NCI-H2227 (cell line): ENCODE results near the gene IL6ST.
A peak's percentile ranks its signal among the peaks of the same experiment; 100 is the strongest.
"Not testable (repeated sequence)": the region's sequence is repeated elsewhere in the genome, so short reads cannot be mapped to it uniquely, and the experiment has no call there.

ENCODE experiments used
- DNase-seq: peaks from one replicate; lab custom pipeline; 2025; ENCODE audit not compliant: unreplicated experiment; lab: John Stamatoyannopoulos, UW

Gene IL6ST

GRCh38 chr5:56004874-56005273, 10.1 kb upstream of the IL6ST start:
- no peak for DNase-seq

DNA sequence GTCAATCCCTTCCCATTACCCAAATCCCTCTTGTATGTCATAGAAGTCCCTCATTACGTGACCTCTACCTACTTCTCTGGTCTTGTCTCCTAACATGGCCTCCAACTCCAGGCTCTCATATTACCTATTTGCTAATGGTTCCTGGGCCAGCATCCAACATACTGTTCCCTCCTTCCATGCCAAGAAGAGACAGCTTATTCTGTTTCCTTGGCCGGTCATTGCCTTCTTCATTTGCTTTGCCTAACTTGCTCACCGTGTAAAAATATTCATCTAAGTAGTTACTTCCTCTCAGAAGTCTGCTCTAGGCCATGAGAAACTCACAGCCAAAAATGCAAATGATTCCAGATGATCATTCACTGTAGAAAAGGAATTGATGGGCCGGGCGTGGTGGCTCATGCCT, 8.9 kb upstream of the IL6ST start:
- no peak for DNase-seq

GRCh38 chr5:56003179-56003578, 8.4 kb upstream of the IL6ST start:
- DNase-seq = no peak

DNA sequence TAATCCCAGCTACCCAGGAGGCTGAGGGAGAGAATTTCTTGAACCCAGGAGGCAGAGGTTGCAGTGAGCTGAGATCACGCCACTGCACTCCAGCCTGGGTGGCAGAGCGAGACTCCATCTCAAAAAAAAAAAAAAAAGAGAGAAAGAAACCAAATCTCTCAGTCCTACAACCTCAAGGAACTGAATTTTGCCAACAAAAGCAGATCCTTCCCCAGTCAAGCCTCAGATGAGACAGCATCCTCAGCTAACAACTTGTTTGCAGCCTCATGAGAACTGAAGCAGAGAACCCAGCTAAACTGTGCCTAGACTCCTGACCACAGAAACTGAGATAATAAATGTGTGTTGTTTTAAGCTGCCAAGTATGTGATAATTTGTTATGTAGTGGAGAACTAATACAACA, 7.5 kb upstream of the IL6ST start:
- DNase-seq = no peak

DNA sequence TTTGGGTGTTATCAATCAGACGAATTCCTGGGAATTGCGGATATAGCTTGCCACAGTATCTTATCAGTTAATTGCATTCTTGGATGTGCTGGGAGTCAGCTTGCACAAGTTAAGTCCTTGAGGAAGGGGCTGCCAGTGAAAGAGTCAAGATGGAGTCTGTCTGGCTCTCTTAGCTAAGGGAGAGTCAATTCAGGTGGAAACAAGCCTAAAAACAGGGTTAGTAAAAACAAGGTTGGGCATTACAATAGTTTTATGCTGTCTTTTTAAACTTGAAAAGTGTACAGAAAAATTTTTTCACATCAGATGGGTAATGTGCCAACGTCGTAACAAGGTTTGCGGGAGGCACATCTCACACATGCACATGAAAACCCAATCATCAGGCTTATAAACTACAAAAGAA, 5.5 kb upstream of the IL6ST start:
- DNase-seq = not testable (repeated sequence)

GRCh38 chr5:55998966-55999365, 4.2 kb upstream of the IL6ST start:
- DNase-seq = no peak

DNA sequence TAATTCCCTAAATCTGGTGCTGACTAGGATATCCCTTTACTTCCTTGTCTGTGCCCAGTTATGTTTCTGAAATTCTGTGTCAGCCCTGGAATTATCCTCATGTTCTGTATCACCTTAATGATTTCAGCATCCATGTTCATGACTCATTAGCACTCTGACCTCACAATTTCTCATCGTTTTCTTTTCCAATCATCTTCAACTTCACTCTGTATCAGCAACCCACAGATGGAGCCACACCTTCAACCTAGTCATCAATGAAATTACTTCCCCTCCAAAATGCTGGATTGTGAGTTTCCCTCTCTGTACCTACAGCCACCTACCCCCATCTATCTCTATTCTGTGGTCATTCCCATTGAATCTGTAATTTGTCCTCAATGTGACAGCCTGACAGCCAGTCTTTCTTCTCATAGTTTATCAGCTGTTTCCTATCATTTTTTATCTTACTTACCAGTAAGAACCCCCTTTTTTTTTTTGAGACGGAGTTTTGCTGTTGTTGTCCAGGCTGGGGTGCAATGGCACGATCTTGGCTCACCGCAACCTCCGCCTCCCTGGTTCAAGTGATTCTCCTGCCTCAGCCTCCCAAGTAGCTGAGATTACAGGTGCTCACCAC, 3.1 kb upstream of the IL6ST start:
- no peak for DNase-seq

- peak; percentile 95 for DNase-seq
These were observed 493 bp upstream of the IL6ST start for GRCh38 chr5:55994998-55995914.

GRCh38 chr5:55993731-55994494, 850 bp downstream of the IL6ST start:
- DNase-seq = no peak

GRCh38 chr5:55993013-55993412, 1.8 kb downstream of the IL6ST start:
- DNase-seq = no peak

DNA sequence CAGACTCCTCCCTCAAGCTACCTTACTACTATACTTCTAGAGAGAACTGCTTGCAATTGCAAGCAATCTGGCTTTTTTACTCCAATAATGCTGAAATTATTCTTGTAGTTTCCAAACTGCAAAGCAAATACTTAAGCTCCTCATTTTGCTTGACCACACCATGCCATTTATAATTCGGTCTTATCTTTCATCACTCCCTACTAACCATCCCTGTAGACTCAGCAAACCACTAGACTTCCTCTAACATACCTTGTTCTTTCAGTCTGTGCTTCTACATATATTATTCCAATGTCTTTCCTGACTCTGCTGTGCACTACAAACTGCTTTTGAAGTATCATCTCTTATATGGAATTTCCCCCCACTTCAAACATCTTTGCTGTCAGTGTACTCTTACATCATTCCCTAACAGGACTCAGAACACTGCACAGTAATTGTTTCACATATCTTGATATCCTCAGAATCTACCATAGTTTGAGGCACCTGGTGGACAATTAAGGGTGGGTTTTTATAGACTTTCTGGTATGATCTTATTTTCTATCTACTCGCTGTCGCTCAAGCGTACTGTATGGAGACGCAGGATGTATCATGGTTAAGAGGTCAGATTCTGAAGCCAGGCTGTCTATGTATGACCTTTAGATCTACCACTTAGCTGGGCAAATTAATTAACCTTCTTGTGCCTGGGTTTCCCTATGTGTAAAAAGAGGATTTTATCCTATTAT, 2.8 kb downstream of the IL6ST start:
- DNase-seq = no peak

DNA sequence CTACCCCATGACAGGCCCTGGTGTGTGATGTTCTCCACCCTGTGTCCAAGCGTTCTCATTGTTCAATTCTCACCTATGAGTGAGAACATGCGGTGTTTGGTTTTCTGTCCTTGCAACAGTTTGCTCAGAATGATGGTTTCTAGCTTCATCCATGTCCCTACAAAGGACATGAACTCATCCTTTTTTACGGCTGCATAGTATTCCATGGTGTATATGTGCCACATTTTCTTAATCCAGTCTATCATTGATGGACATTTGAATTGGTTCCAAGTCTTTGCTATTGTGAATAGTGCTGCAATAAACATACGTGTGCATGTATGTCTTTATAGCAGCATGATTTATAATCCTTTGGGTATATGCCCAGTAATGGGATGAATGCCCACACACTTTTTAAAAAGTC, 3.9 kb downstream of the IL6ST start:
- DNase-seq = not testable (repeated sequence)

GRCh38 chr5:55989860-55990259, 4.9 kb downstream of the IL6ST start:
- no peak for DNase-seq

DNA sequence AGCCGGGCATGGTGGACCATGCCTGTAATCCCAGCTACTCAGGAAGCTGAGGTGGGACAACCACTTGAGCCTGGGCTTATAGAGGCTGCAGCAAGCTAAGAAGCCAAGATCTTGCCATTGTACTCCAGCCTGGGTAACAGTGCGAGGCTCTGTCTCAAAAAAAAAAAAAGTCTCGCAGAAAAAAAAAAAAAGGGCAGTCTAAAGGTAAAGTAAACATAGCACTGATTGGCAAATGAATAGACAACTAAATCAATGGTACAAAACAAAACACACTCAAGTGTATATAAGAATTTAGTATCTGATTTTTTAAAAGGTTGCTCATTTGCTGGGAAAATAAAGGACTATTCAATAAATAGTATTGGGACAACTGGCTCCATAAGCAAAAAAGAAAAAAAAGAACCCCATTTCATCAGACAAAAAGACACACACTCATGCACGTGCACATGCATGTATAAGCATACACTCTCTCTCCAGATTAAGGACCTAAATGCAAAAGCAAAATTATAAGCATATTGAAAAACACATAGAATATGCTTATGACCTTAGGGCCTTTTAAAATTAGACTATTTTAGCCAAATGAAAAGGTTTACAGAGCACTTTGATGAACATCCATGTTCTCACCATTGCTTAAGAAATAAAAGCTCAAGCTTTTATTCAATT, 5.7 kb downstream of the IL6ST start:
- no peak for DNase-seq

DNA sequence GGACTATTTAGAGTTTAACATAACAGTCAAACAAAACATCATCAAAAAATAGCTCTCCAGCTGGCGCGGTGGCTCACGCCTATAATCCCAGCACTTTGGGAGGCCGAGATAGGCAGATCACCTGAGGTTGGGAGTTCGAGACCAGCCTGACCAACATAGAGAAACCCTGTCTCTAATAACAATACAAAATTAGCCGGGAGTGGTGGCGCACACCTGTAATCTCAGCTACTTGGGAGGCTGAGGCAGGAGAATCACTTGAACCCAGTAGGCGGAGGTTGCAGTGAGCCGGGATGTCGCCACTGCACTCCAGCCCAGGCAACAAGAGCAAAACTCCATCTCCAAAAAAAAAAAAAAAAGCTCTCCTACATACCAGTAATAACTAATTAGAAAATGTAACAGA, 6.3 kb downstream of the IL6ST start:
- DNase-seq = not testable (repeated sequence)

GRCh38 chr5:55986931-55987330, 7.8 kb downstream of the IL6ST start:
- no peak for DNase-seq

GRCh38 chr5:55985181-55985580, 9.6 kb downstream of the IL6ST start:
- no peak for DNase-seq

DNA sequence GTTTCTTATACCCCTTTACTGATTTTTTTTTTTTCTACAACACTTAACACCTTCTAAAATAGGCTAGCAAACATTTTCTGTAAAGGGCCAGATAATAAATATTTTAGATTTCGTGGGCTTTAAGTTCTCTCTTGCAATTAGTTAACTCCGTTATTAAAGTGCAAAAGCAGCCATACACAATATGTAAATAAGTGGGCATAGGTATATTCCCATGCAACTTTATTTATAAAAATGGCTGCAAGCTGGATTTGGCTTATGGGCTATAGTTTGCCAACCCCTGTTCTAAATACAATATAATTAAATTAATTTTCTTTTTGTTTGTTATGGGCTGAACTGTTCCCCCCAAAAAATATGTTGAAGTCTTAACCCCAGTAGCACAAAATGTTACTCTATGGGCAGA, 10.8 kb downstream of the IL6ST start:
- DNase-seq = no peak

GRCh38 chr5:55982957-55983381, 11.8 kb downstream of the IL6ST start:
- no peak for DNase-seq

DNA sequence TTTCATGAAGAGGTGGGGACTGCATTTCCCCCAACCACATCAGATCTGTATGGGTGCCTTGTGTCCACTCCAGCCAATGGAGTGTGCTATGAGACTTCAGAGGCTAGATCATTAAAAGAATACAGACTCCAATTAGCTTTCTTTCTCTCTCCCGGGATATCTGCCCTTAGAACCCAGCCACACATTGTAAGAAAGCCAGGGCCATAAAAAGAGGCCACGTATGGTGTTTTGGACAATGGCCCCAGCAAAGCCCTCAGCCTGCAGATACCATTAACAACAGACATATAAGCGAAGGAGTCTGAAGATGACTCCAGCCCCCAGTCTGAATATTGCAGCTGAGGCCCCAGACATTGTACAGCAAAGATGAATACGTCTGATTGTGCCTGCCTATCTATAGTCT, 21.5 kb downstream of the IL6ST start:
- no peak for DNase-seq

DNA sequence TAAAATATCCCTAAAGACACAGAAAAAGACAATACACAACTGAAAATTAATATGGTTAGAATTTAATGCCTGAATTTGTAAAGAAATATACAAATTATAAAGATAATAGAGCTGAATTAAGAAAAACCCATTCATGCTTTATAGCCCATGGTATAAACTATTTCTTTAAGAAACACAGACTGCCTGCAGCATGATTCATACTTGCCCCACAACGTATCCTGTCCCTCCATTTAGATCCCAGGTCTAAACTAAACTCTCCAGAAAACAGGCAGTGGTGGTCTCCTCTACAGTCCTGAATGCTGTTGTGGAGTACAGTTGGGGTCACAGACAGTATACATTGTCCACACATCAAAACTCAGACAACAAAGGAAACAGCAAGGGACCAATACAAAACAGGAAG, 24.8 kb downstream of the IL6ST start:
- no peak for DNase-seq
